HG03571 (cell line): Measurements from ENCODE around the gene FYCO1.

ENCODE experiments used
- ATAC-seq: cut with Tn5 transposase; IDR thresholded peaks from one replicate; pipeline ENCODE4 v1.9.1; 2021; ENCODE audit not compliant: unreplicated experiment

FYCO1 gene

GRCh38 chr3:45984331-45985312 is 11.0 kb downstream of the FYCO1 start:
- ATAC-seq: no peak

- ATAC-seq: no peak
Observed at GRCh38 chr3:45983770-45984169, 11.9 kb downstream of the FYCO1 start.

- no peak for ATAC-seq
Observed at GRCh38 chr3:45981346-45982074, 14.1 kb downstream of the FYCO1 start.

- no peak for ATAC-seq
Observed at GRCh38 chr3:45980819-45981218, 14.8 kb downstream of the FYCO1 start.

GRCh38 chr3:45980229-45980813 is 15.3 kb downstream of the FYCO1 start:
- no peak for ATAC-seq

- ATAC-seq: no peak
Observed at GRCh38 chr3:45979378-45979777, 16.2 kb downstream of the FYCO1 start.

GRCh38 chr3:45978006-45978761 is 17.4 kb downstream of the FYCO1 start:
- ATAC-seq: no peak

GRCh38 chr3:45976191-45977091 is 19.2 kb downstream of the FYCO1 start:
- ATAC-seq: no peak

- ATAC-seq: no peak
Observed at GRCh38 chr3:45975686-45976085, 19.9 kb downstream of the FYCO1 start.

- ATAC-seq: no peak
Observed at GRCh38 chr3:45974686-45975085, 20.9 kb downstream of the FYCO1 start.

- ATAC-seq: no peak
Observed at GRCh38 chr3:45972534-45973402, 22.9 kb downstream of the FYCO1 start.

GRCh38 chr3:45969953-45970352 is 25.7 kb downstream of the FYCO1 start:
- no peak for ATAC-seq

GRCh38 chr3:45969116-45969515 is 26.5 kb downstream of the FYCO1 start:
- no peak for ATAC-seq

GRCh38 chr3:45968706-45969105 is 26.9 kb downstream of the FYCO1 start:
- ATAC-seq: no peak

GRCh38 chr3:45968149-45968548 is 27.5 kb downstream of the FYCO1 start:
- ATAC-seq: no peak

- no peak for ATAC-seq
Observed at GRCh38 chr3:45967724-45968123, 27.9 kb downstream of the FYCO1 start.

GRCh38 chr3:45966950-45967640 is 28.5 kb downstream of the FYCO1 start:
- no peak for ATAC-seq

GRCh38 chr3:45966371-45966791 is 29.2 kb downstream of the FYCO1 start:
- ATAC-seq: no peak
